ENCODE data around the gene R3HCC1L.

R3HCC1L gene

GRCh38 chr10:98100476-98100875 lies 34.0 kb upstream of the R3HCC1L start:
- no peak for TF ChIP-seq TAF1 (IDR thresholded peaks at IDR 0.05; ENCODE audit: low read depth)
- TF ChIP-seq EP300 (IDR thresholded peaks at IDR 0.05; ENCODE audit: borderline replicate concordance): no peak
- no peak for TF ChIP-seq CREB1 (IDR thresholded peaks at IDR 0.05; ENCODE audit: low read depth)
- TF ChIP-seq TCF12 (IDR thresholded peaks at IDR 0.05; ENCODE audit: low read depth): no peak
- no peak for TF ChIP-seq RAD21 (IDR thresholded peaks at IDR 0.05; ENCODE audit: low read depth)
- TF ChIP-seq FOXM1 (IDR thresholded peaks at IDR 0.05; ENCODE audit: borderline replicate concordance, low read depth): no peak
- no peak for TF ChIP-seq EGR1 (IDR thresholded peaks at IDR 0.05)
- no peak for TF ChIP-seq REST (IDR thresholded peaks at IDR 0.05; ENCODE audit: low read depth)
- no peak for TF ChIP-seq USF1 (IDR thresholded peaks at IDR 0.05)

- no peak for TF ChIP-seq YY1 (IDR thresholded peaks at IDR 0.05; ENCODE audit: low read depth)
- no peak for TF ChIP-seq MAX (IDR thresholded peaks at IDR 0.05)
- no peak for TF ChIP-seq REST (IDR thresholded peaks at IDR 0.05; ENCODE audit: low read depth)
- TF ChIP-seq TEAD4 (IDR thresholded peaks at IDR 0.05): no peak
- TF ChIP-seq NFIC (IDR thresholded peaks at IDR 0.05): no peak
- no peak for TF ChIP-seq ZBTB7A (IDR thresholded peaks at IDR 0.05; ENCODE audit: low read depth)
- no peak for TF ChIP-seq CREB1 (IDR thresholded peaks at IDR 0.05; ENCODE audit: low read depth)
- TF ChIP-seq RAD21 (IDR thresholded peaks at IDR 0.05; ENCODE audit: low read depth): no peak
- TF ChIP-seq CEBPB (IDR thresholded peaks at IDR 0.05): no peak
- no peak for TF ChIP-seq USF1 (IDR thresholded peaks at IDR 0.05)
- no peak for TF ChIP-seq TCF12 (IDR thresholded peaks at IDR 0.05; ENCODE audit: low read depth)
- no peak for TF ChIP-seq EGR1 (IDR thresholded peaks at IDR 0.05)
- no peak for TF ChIP-seq FOXM1 (IDR thresholded peaks at IDR 0.05; ENCODE audit: borderline replicate concordance, low read depth)
- no peak for TF ChIP-seq TAF1 (IDR thresholded peaks at IDR 0.05; ENCODE audit: low read depth)
Observed at GRCh38 chr10:98101366-98101765, 33.1 kb upstream of the R3HCC1L start.

- TF ChIP-seq TCF12 (IDR thresholded peaks at IDR 0.05; ENCODE audit: low read depth): no peak
- no peak for TF ChIP-seq FOXM1 (IDR thresholded peaks at IDR 0.05; ENCODE audit: borderline replicate concordance, low read depth)
- TF ChIP-seq CEBPB (IDR thresholded peaks at IDR 0.05): no peak
Observed at GRCh38 chr10:98104125-98104524, 30.3 kb upstream of the R3HCC1L start.

GRCh38 chr10:98106531-98106930 lies 27.9 kb upstream of the R3HCC1L start:
- TF ChIP-seq FOXM1 (IDR thresholded peaks at IDR 0.05; ENCODE audit: borderline replicate concordance, low read depth): no peak

GRCh38 chr10:98107644-98108430 lies 26.6 kb upstream of the R3HCC1L start:
- no peak for TF ChIP-seq ZBTB7A (IDR thresholded peaks at IDR 0.05; ENCODE audit: low read depth)

GRCh38 chr10:98110356-98110755 lies 24.1 kb upstream of the R3HCC1L start:
- no peak for TF ChIP-seq EGR1 (IDR thresholded peaks at IDR 0.05)
- no peak for TF ChIP-seq RAD21 (IDR thresholded peaks at IDR 0.05; ENCODE audit: low read depth)
- TF ChIP-seq EP300 (IDR thresholded peaks at IDR 0.05; ENCODE audit: borderline replicate concordance): no peak
- TF ChIP-seq TEAD4 (IDR thresholded peaks at IDR 0.05): no peak
- no peak for TF ChIP-seq USF1 (IDR thresholded peaks at IDR 0.05)
- TF ChIP-seq REST (IDR thresholded peaks at IDR 0.05; ENCODE audit: low read depth): no peak
- TF ChIP-seq TAF1 (IDR thresholded peaks at IDR 0.05; ENCODE audit: low read depth): no peak
- TF ChIP-seq MAX (IDR thresholded peaks at IDR 0.05): no peak
- no peak for TF ChIP-seq CREB1 (IDR thresholded peaks at IDR 0.05; ENCODE audit: low read depth)
- no peak for TF ChIP-seq TCF12 (IDR thresholded peaks at IDR 0.05; ENCODE audit: low read depth)
- TF ChIP-seq CEBPB (IDR thresholded peaks at IDR 0.05): no peak
- TF ChIP-seq ZBTB7A (IDR thresholded peaks at IDR 0.05; ENCODE audit: low read depth): no peak
- TF ChIP-seq FOXM1 (IDR thresholded peaks at IDR 0.05; ENCODE audit: borderline replicate concordance, low read depth): no peak
- TF ChIP-seq NFIC (IDR thresholded peaks at IDR 0.05): no peak
- TF ChIP-seq YY1 (IDR thresholded peaks at IDR 0.05; ENCODE audit: low read depth): no peak
